GM19240 (cell line): Measurements from ENCODE around the gene PRUNE2.
"Not testable (repeated sequence)": the region's sequence is repeated elsewhere in the genome, so short reads cannot be mapped to it uniquely, and the experiment has no call there.

ENCODE experiments used
- DNase-seq: peaks from one replicate; pipeline ENCODE4 v3.0.0; 2011; ENCODE audit warnings: low spot score; ENCODE audit not compliant: insufficient read length

The PRUNE2 gene, protein sequence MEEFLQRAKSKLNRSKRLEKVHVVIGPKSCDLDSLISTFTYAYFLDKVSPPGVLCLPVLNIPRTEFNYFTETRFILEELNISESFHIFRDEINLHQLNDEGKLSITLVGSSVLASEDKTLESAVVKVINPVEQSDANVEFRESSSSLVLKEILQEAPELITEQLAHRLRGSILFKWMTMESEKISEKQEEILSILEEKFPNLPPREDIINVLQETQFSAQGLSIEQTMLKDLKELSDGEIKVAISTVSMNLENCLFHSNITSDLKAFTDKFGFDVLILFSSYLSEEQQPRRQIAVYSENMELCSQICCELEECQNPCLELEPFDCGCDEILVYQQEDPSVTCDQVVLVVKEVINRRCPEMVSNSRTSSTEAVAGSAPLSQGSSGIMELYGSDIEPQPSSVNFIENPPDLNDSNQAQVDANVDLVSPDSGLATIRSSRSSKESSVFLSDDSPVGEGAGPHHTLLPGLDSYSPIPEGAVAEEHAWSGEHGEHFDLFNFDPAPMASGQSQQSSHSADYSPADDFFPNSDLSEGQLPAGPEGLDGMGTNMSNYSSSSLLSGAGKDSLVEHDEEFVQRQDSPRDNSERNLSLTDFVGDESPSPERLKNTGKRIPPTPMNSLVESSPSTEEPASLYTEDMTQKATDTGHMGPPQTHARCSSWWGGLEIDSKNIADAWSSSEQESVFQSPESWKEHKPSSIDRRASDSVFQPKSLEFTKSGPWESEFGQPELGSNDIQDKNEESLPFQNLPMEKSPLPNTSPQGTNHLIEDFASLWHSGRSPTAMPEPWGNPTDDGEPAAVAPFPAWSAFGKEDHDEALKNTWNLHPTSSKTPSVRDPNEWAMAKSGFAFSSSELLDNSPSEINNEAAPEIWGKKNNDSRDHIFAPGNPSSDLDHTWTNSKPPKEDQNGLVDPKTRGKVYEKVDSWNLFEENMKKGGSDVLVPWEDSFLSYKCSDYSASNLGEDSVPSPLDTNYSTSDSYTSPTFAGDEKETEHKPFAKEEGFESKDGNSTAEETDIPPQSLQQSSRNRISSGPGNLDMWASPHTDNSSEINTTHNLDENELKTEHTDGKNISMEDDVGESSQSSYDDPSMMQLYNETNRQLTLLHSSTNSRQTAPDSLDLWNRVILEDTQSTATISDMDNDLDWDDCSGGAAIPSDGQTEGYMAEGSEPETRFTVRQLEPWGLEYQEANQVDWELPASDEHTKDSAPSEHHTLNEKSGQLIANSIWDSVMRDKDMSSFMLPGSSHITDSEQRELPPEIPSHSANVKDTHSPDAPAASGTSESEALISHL (N-terminal part only)

GRCh38 chr9:76905791-76906646, at the start of gene PRUNE2:
Gene PRUNE2 (minus strand): TSS chr9:76906114. CDS start chr9:76905963, 151 bp downstream.
- DNase-seq: no peak

DNA sequence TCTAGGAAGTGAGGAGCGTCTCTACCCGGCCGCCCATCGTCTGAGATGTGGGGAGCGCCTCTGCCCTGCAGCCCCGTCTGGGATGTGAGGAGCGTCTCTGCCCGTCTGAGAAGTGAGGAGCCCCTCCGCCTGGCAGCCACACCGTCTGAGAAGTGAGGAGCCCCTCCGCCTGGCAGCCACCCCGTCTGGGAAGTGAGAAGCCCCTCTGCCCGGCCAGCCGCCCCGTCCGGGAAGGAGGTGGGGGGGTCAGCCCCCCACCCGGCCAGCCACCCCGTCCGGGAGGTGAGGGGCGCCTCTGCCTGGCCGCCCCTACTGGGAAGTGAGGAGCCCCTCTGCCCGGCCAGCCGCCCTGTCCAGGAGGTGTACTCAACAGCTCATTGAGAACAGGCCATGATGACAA, 49.5 kb upstream of the PRUNE2 start:
- not testable (repeated sequence) for DNase-seq

GRCh38 chr9:76949865-76950264, 44.0 kb upstream of the PRUNE2 start:
- no peak for DNase-seq

- DNase-seq: no peak
Observed at GRCh38 chr9:76944011-76944410, 38.1 kb upstream of the PRUNE2 start.

DNA sequence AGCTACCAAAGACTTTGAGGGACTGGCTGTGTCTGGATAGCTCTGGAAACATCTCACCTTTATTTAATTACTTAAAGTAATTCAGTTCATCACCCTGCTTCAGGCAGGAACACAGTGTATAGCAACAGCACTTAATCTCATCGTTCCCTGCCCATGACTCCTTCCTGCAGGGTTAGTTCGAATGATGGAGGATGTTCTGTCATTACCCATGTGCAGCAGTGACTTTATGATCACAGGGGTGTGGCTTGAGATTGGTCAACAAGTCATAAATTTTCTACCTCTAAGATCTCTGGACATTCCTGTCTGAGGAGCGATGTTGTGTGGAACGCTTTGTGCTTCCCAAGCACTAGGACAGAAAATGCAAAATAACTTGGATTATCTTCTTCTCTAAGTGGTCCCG, 37.1 kb upstream of the PRUNE2 start:
- DNase-seq: no peak

- DNase-seq: no peak
Observed at GRCh38 chr9:76932757-76933156, 26.8 kb upstream of the PRUNE2 start.

DNA sequence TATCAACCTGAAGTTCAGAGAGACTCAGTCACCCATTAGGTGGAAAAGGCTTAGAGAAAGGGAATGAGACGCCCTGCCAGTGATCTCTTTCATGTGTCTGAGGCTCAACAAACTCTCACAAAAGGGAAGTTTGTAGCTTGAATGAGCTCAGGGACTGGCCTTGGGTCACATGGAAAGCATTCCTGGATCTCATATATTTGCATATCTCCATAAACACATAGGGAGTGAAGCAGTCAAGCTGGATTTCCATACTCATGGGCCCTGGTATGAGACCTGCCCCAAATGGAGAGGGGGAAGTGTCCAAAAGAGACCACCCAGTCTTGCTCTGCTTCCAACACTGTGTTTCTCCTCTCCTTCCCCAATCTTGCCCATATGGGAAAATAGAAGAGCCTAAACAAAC, 26.4 kb upstream of the PRUNE2 start:
- no peak for DNase-seq

DNA sequence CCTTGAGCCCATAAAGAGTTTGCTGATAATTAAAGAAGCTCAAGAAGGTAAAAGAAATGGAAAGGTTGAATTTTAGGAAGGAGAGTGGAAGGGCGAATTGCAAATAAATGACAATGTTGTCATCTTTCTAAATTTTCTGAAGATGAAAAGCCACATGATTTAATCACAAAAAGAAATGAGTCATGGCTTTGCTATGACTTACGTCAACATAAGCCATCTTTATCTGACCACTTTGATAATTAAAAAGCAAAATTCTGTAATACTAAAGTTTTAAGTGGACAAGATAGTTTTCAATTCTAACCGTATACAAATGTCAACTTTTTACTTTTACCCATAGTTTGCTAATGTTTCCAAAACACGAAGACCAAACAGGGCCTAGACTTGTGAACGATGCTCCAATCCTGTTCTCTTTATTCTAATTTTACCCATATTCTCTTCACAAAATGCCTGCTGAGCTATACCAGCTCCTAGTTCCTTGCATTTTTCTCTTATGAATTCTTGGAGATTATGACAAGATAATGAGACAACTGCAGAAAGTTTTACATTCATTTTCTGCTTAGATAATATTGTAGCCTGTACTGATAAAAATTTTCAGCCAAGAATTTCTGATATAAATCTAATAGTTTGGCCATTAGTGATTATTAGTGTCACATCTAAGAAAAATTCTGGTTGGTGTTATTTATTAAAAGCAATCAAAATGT, 21.8 kb upstream of the PRUNE2 start:
- no peak for DNase-seq

DNA sequence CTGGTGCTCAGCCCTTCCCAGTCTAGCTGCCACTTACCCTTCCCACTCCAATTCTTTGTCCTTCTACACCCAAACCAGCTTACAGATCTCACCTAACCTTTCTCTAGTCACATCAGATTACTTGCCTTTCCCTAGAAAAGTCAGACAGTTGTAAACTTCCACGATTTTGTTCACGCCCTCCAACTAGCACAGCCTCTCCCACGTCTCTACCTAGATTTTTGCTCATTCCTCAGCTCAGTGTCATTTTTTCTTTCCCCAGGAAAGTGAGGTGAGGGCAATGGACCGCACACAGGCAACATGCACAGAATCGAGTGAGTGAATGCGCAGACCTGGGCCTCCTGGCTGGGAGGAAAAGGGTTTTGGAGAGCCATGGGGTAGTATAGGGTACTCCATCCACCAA, 20.9 kb upstream of the PRUNE2 start:
- no peak for DNase-seq

GRCh38 chr9:76926324-76926741, 20.4 kb upstream of the PRUNE2 start:
- DNase-seq: no peak

GRCh38 chr9:76921165-76921564, 15.3 kb upstream of the PRUNE2 start:
- DNase-seq: no peak

- no peak for DNase-seq
Observed at GRCh38 chr9:76917299-76917698, 11.4 kb upstream of the PRUNE2 start.

DNA sequence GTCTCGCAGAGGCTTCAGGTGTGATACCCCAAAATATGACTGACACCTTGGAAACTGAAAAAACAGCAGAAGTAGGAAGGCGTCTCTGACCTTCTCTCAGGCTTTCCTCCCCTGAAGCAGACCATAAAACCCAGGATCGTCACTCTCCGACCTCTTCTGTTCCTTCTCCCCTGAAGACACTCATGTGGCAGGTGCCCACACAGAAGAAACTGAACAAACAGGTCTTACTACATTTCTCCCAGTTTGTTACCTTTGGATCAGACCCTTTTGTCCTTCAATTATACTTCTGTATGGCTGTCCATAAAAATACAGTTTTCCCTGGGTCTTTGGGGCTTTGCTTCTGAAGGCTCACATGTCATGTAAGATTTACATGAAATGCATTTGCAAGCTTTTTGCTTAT, 10.3 kb upstream of the PRUNE2 start:
- no peak for DNase-seq

- DNase-seq: no peak
Observed at GRCh38 chr9:76913467-76913866, 7.6 kb upstream of the PRUNE2 start.

DNA sequence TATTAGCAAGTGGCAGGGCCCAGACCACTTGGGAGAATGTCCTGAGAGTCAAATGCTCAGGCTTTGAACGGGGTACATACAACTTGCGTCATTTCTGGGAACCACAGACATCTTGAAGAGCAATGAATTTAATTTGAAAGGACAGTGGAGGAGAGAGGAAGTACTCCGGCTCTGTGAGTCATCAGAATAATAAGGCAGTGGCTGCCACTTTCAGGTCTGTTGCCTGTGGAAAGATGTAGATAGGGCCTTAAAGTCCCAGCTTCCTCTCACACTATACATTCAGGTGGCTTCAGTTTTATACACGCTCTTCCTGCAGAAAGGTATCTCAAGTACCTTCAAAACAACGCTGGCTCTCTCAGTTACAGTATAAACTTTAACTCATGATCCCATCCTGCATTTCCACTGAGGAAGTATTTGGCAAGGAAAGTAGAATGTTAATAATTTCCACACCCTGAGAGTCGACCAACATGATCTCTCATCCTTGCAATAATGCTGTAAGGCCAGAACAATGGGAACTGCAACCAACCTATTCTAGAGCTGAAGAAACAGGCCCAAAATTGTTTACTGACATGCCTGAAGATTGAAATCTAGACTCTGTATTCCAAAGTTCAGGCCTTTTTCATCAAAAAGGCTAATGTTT, 6.8 kb upstream of the PRUNE2 start:
- no peak for DNase-seq

- DNase-seq: no peak
Observed at GRCh38 chr9:76911971-76912370, 6.1 kb upstream of the PRUNE2 start.

DNA sequence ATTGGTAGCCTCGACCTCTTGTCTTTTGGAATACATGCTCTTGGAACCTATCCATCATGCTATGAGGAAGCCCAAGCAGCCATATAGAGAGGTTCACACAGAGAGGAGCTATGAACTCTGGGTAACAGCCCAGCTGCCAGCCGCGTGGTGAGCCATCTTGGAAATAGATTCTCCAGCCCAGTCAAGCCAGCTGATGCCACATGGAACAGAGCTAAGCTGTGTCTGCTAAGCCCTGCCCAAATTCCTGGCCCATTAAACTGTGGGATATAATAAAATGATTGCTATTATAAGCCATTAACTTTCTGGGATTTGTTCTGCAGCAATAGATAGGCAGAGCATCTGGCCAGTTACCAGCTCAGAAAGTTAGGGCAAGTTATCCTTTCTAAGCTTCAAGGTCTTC, 4.9 kb upstream of the PRUNE2 start:
- DNase-seq: no peak

- DNase-seq: no peak
Observed at GRCh38 chr9:76906647-76906975, 697 bp upstream of the PRUNE2 start.

DNA sequence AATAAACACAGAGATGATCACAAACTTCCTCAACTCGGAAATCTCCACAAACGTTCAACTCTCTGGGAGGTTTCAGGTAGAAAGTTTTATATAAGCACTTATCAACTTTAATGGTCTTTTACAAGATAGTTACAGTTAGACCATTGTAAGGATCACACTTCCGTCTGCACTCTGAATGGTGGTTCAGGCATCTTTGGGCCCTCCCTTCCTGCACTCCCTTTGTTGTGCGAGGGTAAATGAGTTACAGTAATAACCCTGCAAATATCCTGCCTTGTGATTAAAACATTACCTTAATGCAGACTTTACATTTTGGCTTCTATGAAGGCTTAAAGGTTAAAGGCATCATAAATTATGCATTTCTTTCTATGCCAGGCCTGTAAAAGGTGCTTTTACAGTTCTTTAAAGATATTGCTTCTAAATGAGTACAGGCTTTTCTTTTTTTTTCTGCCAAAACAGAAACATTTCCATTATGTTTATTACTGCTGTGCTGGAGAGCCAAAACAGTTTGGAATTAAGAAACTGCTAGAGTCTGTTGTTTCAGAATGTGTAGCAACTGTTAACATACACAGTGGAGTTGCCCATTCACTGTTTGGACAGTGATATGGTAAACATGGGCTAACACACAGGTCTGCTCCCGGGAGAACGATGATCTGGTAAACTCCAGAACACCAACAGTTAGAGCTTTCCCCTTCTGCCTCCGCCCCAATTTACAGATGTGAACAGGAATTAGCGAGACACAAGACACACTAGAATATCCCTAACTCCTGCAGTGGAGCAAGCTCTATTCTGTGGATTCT, 1.1 kb downstream of the PRUNE2 start:
- no peak for DNase-seq
